CD14-positive monocyte (primary cell): ENCODE measurements around the gene ART1. TPM values are rescaled to one million over a fixed set of nuclear protein-coding genes. Genes with fewer than 3 reads are reported as not detected.

Experiments
- DNase-seq, 3 donors: peaks; one replicate each; pipeline ENCODE4 v3.0.0-alpha.2; 2011 to 2022
- H2AFZ ChIP-seq: 2 replicates; pipeline ENCODE4 v1.6.0; 2012; ENCODE audit warnings: mild to moderate bottlenecking, low read depth, low read length, inconsistent platforms; ENCODE audit not compliant: insufficient read depth, poor library complexity, severe bottlenecking
- H3K27ac ChIP-seq, 2 donors: 1 replicate in 1 of 2; 2 replicates in 1 of 2; pipeline ENCODE4 v1.5.1; 2012 to 2013; ENCODE audit warnings: low read length in 2 of 2, control low read depth in 1 of 2, inconsistent platforms in 1 of 2, low read depth in 1 of 2, mild to moderate bottlenecking in 1 of 2
- H3K27me3 ChIP-seq, 2 donors: one replicate each; pipeline versions ENCODE4 v1.6.0 to v1.6.1; 2011 to 2013; ENCODE audit warnings: low read length in 2 of 2; ENCODE audit not compliant: control insufficient read depth in 2 of 2, insufficient read depth in 2 of 2
- H3K36me3 ChIP-seq, 2 donors: replicated peaks in 1 of 2; 1 replicate in 1 of 2; 2 replicates in 1 of 2; pipeline versions ENCODE4 v1.5.1 to v1.6.1; 2012 to 2013; ENCODE audit warnings: low read length in 2 of 2, control low read depth in 1 of 2, inconsistent platforms in 1 of 2, mild to moderate bottlenecking in 1 of 2; ENCODE audit not compliant: insufficient read depth in 2 of 2, control insufficient read depth in 1 of 2
- H3K4me1 ChIP-seq, 2 donors: 1 replicate in 1 of 2; 2 replicates in 1 of 2; pipeline versions ENCODE4 v1.5.1 to v1.6.1; 2012 to 2013; ENCODE audit warnings: low read length in 2 of 2, control low read depth in 1 of 2, inconsistent platforms in 1 of 2, mild to moderate bottlenecking in 1 of 2, moderate library complexity in 1 of 2; ENCODE audit not compliant: insufficient read depth in 2 of 2, control insufficient read depth in 1 of 2
- H3K4me2 ChIP-seq: replicated peaks from 2 replicates; pipeline ENCODE3; 2012; ENCODE audit warnings: low read length, moderate library complexity, mild to moderate bottlenecking; ENCODE audit not compliant: poor library complexity, severe bottlenecking; ENCODE audit errors: extremely low read depth
- H3K4me3 ChIP-seq, 3 experiments: fragments of 200-600 bp in 1 of 3; sonication (generic) in 1 of 3; replicated peaks in 1 of 3; 1 replicate in 2 of 3; 2 replicates in 1 of 3; pipeline ENCODE4 v1.5.1; 2011 to 2013; ENCODE audit warnings: low read length in 3 of 3, mild to moderate bottlenecking in 3 of 3, control low read depth in 2 of 3, low read depth in 2 of 3, inconsistent platforms in 1 of 3, moderate library complexity in 1 of 3
- H3K79me2 ChIP-seq: 2 replicates; pipeline ENCODE4 v1.6.0; 2012; ENCODE audit warnings: mild to moderate bottlenecking, control low read depth, inconsistent platforms, low read length, moderate library complexity; ENCODE audit not compliant: insufficient read depth
- H3K9ac ChIP-seq: 2 replicates; pipeline ENCODE4 v1.6.0; 2017; ENCODE audit warnings: low read length, mild to moderate bottlenecking; ENCODE audit not compliant: insufficient read depth, poor library complexity, severe bottlenecking
- H3K9me3 ChIP-seq, 2 donors: replicated peaks in 1 of 2; 1 replicate in 1 of 2; 2 replicates in 1 of 2; pipeline versions ENCODE4 v1.5.1 to v1.6.1; 2012 to 2013; ENCODE audit warnings: low read length in 2 of 2, control low read depth in 1 of 2; ENCODE audit not compliant: control insufficient read depth in 1 of 2, insufficient read depth in 1 of 2
- H4K20me1 ChIP-seq: 2 replicates; pipeline ENCODE4 v1.6.0; 2012; ENCODE audit warnings: mild to moderate bottlenecking, low read length, control low read depth, moderate library complexity; ENCODE audit not compliant: insufficient read depth
- H3K27ac Mint-ChIP-seq, 7 donors: one replicate each; pipeline ENCODE4 v1.8.0; 2020; ENCODE audit warnings: mild to moderate bottlenecking in 7 of 7, mixed read lengths in 7 of 7, moderate library complexity in 6 of 7, inconsistent platforms in 2 of 7
- H3K27me3 Mint-ChIP-seq, 3 donors: one replicate each; pipeline ENCODE4 v1.8.0; 2021 to 2022; ENCODE audit warnings: low read depth in 3 of 3, mild to moderate bottlenecking in 3 of 3, mixed read lengths in 3 of 3, moderate library complexity in 3 of 3, inconsistent platforms in 1 of 3
- H3K36me3 Mint-ChIP-seq, 2 donors: one replicate each; pipeline ENCODE4 v1.8.0; 2020; ENCODE audit warnings: mixed read lengths in 2 of 2, inconsistent platforms in 1 of 2, mild to moderate bottlenecking in 1 of 2
- H3K4me1 Mint-ChIP-seq: one replicate; pipeline ENCODE4 v1.8.0; 2020; ENCODE audit warnings: mild to moderate bottlenecking, mixed read lengths
- H3K4me3 Mint-ChIP-seq, 2 donors: one replicate each; pipeline ENCODE4 v1.8.0; 2020; ENCODE audit warnings: mild to moderate bottlenecking in 2 of 2, mixed read lengths in 2 of 2, moderate library complexity in 1 of 2
- H3K9me3 Mint-ChIP-seq, 7 donors: one replicate each; pipeline ENCODE4 v1.8.0; 2020 to 2022; ENCODE audit warnings: mixed read lengths in 7 of 7, mild to moderate bottlenecking in 6 of 7, moderate library complexity in 6 of 7, inconsistent platforms in 2 of 7
- CTCF ChIP-seq: fragments of 200-600 bp; IDR thresholded peaks from one replicate; pipeline ENCODE4 v1.8.0; 2022; ENCODE audit warnings: antibody characterized with exemption, mild to moderate bottlenecking
- WGBS: methylation state at CpG from one replicate; pipeline ENCODE4 v1.1.5; 2013; ENCODE audit warnings: missing lambda C conversion rate; ENCODE audit not compliant: insufficient coverage; 5-methylcytosine and 5-hydroxymethylcytosine counted together
- intact Hi-C, 2 donors: fragments of 100-400 bp; cut with micrococcal nuclease; formaldehyde crosslinking; loops; one replicate each; pipeline versions ENCODE4 v1.15.0 to v1.15.1; 2023
- polyA plus RNA-seq, 3 donors: library from polyadenylated mRNA; depleted of rRNA in 1 of 3; unstranded in 2 of 3; stranded (reverse) in 1 of 3; fragments of 300-500 nt in 2 of 3; fragments of >200 nt in 1 of 3; fragmentation: Illumina TruSeq in 2 of 3; gene quantifications; 1 replicate in 2 of 3; 2 replicates in 1 of 3; pipeline ENCODE4 v1.2.3, GENCODE V29; 2012 to 2021

Gene ART1
- polyA plus RNA-seq, 3 donors: not detected

- H3K9me3 ChIP-seq: no peaks in the 10 kb centered on the region
- peaks cover 0 to 4% (median 0%) of the 10 kb centered on the region in 3 donors for H3K27me3 Mint-ChIP-seq
- peaks cover 85 to 89% of the 10 kb centered on the region in 2 donors for H3K36me3 Mint-ChIP-seq
- H3K4me3 ChIP-seq: no peak within 1 kb of the TSS
- TF ChIP-seq CTCF: no peak
- no peaks in the 10 kb centered on the region for H3K27me3 ChIP-seq
- H3K4me1 Mint-ChIP-seq: no peaks in the 10 kb centered on the region
- peaks cover 0 to 3% (median 0%) of the 10 kb centered on the region in 7 donors for H3K9me3 Mint-ChIP-seq
- H3K4me2 ChIP-seq: no peak within 1 kb of the TSS
- peaks cover 62 to 100% of the 10 kb centered on the region in 2 donors for H3K36me3 ChIP-seq
- no peaks in the 10 kb centered on the region for H4K20me1 ChIP-seq
- no peak within 1 kb of the TSS for H3K4me3 Mint-ChIP-seq
- no peaks in the 10 kb centered on the region for H3K4me1 ChIP-seq
- intact Hi-C loops: no loop called here
- H3K79me2 ChIP-seq: no peaks in the 10 kb centered on the region
- WGBS: 92% methylated on average over 5 of the region's 9 CpGs
- H2AFZ ChIP-seq: no peak within 1 kb of the TSS
- peak within 1 kb of the TSS in 5 of 7 donors; percentile 7 to 50 (median 13) for H3K27ac Mint-ChIP-seq
- no peak within 1 kb of the TSS for H3K9ac ChIP-seq
- DNase-seq: no peak
- peak within 1 kb of the TSS in 1 of 2 donors; percentile 1 for H3K27ac ChIP-seq
These were observed 26.7 kb downstream of the ART1 start, which contains the start of gene CHRNA10 for GRCh38 chr11:3671334-3672254. TSS of gene CHRNA10 (minus strand) at chr11:3671384. CDS start at chr11:3671312, 72 bp downstream.

- Mint-ChIP-seq H3K4me3 (no peak overlapping the region), H3K4me1 (no peaks in the 10 kb centered on the region), H3K27ac (no peak overlapping the region), H3K27me3 (peaks cover 0 to 4% (median 0%) of the 10 kb centered on the region in 3 donors), H3K36me3 (peaks cover 92 to 93% of the 10 kb centered on the region in 2 donors), H3K9me3 (no peaks in the 10 kb centered on the region)
- H3K79me2 ChIP-seq: no peaks in the 10 kb centered on the region
- 100% methylated on average over 1 of the region's 1 CpG for WGBS
- no peak overlapping the region for H3K4me2 ChIP-seq
- no peaks in the 10 kb centered on the region for H3K27me3 ChIP-seq
- no peaks in the 10 kb centered on the region for H3K4me1 ChIP-seq
- H3K27ac ChIP-seq: no peak overlapping the region
- no peak overlapping the region for H2AFZ ChIP-seq
- H3K4me3 ChIP-seq: no peak overlapping the region
- DNase-seq: peak in 1 of 3 donors; percentile 58
- no peaks in the 10 kb centered on the region for H4K20me1 ChIP-seq
- no peak overlapping the region for H3K9ac ChIP-seq
- H3K9me3 ChIP-seq: no peaks in the 10 kb centered on the region
- TF ChIP-seq CTCF: no peak
- intact Hi-C loops: no loop called here
- peaks cover 77 to 100% of the 10 kb centered on the region in 2 donors for H3K36me3 ChIP-seq
These were observed 29.3 kb downstream of the ART1 start for GRCh38 chr11:3674189-3674588.
